ENCODE data around the gene MYBL2. TPM values are rescaled to one million over a fixed set of nuclear protein-coding genes. Genes with fewer than 3 reads are reported as not detected.
A peak's percentile ranks its signal among the peaks of the same experiment; 100 is the strongest.

Gene MYBL2
- total RNA-seq (2014; rRNA removed), result 95.9 and 103 TPM in 2 replicates
- percentile 47 among the genes with signal in this experiment for Bru-seq, nascent RNA
- BruChase-seq, experiment 1, labeled RNA remaining after a 6-hour chase, result percentile 56 among the genes with signal in this experiment
- BruChase-seq, experiment 2, labeled RNA remaining after a 2-hour chase, result percentile 27 among the genes with signal in this experiment
- long read RNA-seq, transcript MYBL2-201 (14 exons, 2,639 nt), result major isoform, 7 of 11 reads
- long read RNA-seq, partial matches to known transcripts, result 3 of 11 reads
- long read RNA-seq, other reads (novel, unspliced or antisense), result 1 of 11 reads

DNA sequence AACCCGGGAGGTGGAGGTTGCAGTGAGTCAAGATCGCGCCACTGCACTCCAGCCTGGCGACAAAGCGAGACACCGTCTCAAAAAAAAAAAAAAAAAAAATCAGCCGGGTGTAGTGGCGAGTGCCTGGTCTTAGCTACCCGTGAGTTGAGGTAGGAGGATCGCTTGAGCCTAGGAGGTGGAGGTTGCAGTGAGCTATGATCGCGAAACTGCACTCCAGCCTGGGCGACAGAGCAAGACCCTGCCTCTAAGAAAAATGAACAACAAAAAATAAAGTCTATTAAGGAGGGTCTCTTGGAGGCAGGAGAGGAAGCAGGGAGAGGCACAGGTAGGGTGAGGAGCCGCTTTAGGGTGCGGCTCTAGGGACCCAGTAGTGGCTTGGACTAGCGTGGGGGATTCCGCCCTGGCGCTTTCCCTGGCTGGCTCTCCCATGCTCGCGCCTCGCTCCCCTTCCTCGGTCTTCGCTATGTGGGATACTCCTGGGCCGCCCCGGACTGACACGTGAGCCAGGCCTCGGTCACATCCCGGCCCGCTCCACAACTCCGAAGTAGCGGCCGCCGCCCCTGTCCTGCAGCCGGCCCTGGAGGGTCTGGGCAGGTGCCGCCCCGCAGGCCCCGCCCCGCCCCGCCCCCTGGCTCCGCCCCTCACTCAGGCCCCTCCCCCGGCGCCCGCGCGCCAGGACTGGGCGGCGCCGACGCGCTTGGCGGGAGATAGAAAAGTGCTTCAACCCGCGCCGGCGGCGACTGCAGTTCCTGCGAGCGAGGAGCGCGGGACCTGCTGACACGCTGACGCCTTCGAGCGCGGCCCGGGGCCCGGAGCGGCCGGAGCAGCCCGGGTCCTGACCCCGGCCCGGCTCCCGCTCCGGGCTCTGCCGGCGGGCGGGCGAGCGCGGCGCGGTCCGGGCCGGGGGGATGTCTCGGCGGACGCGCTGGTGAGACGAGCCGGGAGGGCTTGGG, at the start of gene MYBL2:
MYBL2 (plus strand) TSS at position 739 of the 953 bp plus-strand sequence; CDS start at position 909, 170 bp downstream.
- Histone ChIP-seq H3K9ac (ENCODE audit: low read length) (peak within 1 kb of the TSS; percentile 51), H3K4me1 (ENCODE audit: insufficient read depth, low read length) (peaks cover 50% of the 10 kb centered on the region), H3K4me3 (ENCODE audit: low read length) (peak within 1 kb of the TSS; percentile 70), H3K9me3 (ENCODE audit: low read length) (no peaks in the 10 kb centered on the region), H2AFZ (ENCODE audit: low read length) (peak within 1 kb of the TSS; percentile 94), H3K79me2 (ENCODE audit: low read length) (peaks cover 42% of the 10 kb centered on the region), H3K9me2 (replicated peaks; ENCODE audit: low read length) (no peaks in the 10 kb centered on the region), H3K4me2 (ENCODE audit: low read length) (peak within 1 kb of the TSS; percentile 96), H4K20me1 (ENCODE audit: low read length) (peaks cover 23% of the 10 kb centered on the region; the same call in 1 of the 2 replicates), H3F3A (ENCODE audit: low read length, unreplicated experiment) (no peaks in the 10 kb centered on the region), H3K27me3 (ENCODE audit: low read length) (no peaks in the 10 kb centered on the region), H3K36me3 (ENCODE audit: low read depth, low read length) (0 out of 2 replicates have a peak, but pooled peaks cover 3% of the 10 kb centered on the region), H3K27ac (ENCODE audit: low read length) (no peak within 1 kb of the TSS)
- CTCF ChIA-PET, result no interaction called here
- TF ChIP-seq EZH2phosphoT487 (IDR thresholded peaks at IDR 0.05; ENCODE audit: borderline replicate concordance, low read length) (no peak), EZH2 (IDR thresholded peaks at IDR 0.05; ENCODE audit: low read length, unreplicated experiment) (no peak)
- TF ChIP-seq, protein P1, sequence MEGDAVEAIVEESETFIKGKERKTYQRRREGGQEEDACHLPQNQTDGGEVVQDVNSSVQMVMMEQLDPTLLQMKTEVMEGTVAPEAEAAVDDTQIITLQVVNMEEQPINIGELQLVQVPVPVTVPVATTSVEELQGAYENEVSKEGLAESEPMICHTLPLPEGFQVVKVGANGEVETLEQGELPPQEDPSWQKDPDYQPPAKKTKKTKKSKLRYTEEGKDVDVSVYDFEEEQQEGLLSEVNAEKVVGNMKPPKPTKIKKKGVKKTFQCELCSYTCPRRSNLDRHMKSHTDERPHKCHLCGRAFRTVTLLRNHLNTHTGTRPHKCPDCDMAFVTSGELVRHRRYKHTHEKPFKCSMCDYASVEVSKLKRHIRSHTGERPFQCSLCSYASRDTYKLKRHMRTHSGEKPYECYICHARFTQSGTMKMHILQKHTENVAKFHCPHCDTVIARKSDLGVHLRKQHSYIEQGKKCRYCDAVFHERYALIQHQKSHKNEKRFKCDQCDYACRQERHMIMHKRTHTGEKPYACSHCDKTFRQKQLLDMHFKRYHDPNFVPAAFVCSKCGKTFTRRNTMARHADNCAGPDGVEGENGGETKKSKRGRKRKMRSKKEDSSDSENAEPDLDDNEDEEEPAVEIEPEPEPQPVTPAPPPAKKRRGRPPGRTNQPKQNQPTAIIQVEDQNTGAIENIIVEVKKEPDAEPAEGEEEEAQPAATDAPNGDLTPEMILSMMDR (conservative IDR thresholded peaks at IDR 0.05; ENCODE audit: low read depth, low read length), result no peak
- DNase-seq (peak; percentile 78), ATAC-seq (peak; percentile 78)
- POLR2A ChIA-PET (ENCODE audit: unreplicated experiment), result no interaction called here
- intact Hi-C loops (cut with micrococcal nuclease), result no loop called here
- TSS peak; percentile 53 for BruUV-seq (replicated peaks)

DNA sequence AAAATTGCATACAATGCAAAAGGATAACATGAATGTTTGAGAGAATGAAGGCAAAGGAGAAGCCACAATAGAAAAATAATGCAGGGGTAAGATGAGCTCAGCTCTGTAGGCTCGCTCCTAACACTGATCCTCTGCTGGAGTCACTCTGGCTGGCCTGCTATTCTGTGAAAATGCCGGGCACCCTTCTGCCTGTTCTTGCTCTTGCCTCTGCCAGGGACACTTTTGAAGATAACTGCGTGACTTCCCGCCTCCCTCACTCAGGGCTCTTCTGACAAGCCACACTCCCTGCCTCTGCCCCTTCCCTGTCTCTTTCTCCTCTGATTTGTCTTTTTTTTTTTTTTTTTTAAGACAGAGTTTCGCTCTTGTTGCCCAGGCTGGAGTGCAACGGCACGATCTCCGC, 35.3 kb upstream of the MYBL2 start:
- TF ChIP-seq EZH2 (IDR thresholded peaks at IDR 0.05; ENCODE audit: low read length, unreplicated experiment) (no peak), EZH2phosphoT487 (IDR thresholded peaks at IDR 0.05; ENCODE audit: borderline replicate concordance, low read length) (no peak)
- TF ChIP-seq, protein P1 (conservative IDR thresholded peaks at IDR 0.05; ENCODE audit: low read depth, low read length), result no peak
- H3K27me3 ChIP-seq (ENCODE audit: low read length), result no peaks in the 10 kb centered on the region
- no peaks in the 10 kb centered on the region for H3K9me2 ChIP-seq (replicated peaks; ENCODE audit: low read length)
- H3F3A ChIP-seq (ENCODE audit: low read length, unreplicated experiment), result no peaks in the 10 kb centered on the region
- H3K79me2 ChIP-seq (ENCODE audit: low read length), result no peaks in the 10 kb centered on the region
- no peak overlapping the region for H3K27ac ChIP-seq (ENCODE audit: low read length)
- DNase-seq (no peak), ATAC-seq (no peak)
- no peak overlapping the region for H3K9ac ChIP-seq (ENCODE audit: low read length)
- no peak overlapping the region for H3K4me3 ChIP-seq (ENCODE audit: low read length)
- CTCF ChIA-PET, result no interaction called here
- no peaks in the 10 kb centered on the region for H4K20me1 ChIP-seq (ENCODE audit: low read length)
- POLR2A ChIA-PET (ENCODE audit: unreplicated experiment), result no interaction called here
- no peak overlapping the region for H2AFZ ChIP-seq (ENCODE audit: low read length)
- H3K4me2 ChIP-seq (ENCODE audit: low read length), result no peak overlapping the region
- H3K36me3 ChIP-seq (ENCODE audit: low read depth, low read length), result peaks cover 7% of the 10 kb centered on the region; the same call in 1 of the 2 replicates
- no peaks in the 10 kb centered on the region for H3K4me1 ChIP-seq (ENCODE audit: insufficient read depth, low read length)
- no peaks in the 10 kb centered on the region for H3K9me3 ChIP-seq (ENCODE audit: low read length)
- no TSS peak for BruUV-seq (replicated peaks)
- intact Hi-C loops (cut with micrococcal nuclease), result no loop called here

Data from PC-3 (cell line).